Spleen (tissue), 7 donors: Measurements from ENCODE around the gene REC114.

Experiments
- POLR2A ChIP-seq, 3 donors: fragments of 450-650 bp; IDR thresholded peaks; one replicate each; pipeline ENCODE4 v1.5.1; 2017; ENCODE audit warnings: antibody characterized with exemption in 3 of 3, mild to moderate bottlenecking in 1 of 3
- TF ChIP-seq, protein P1 (sequence below), 11 experiments: fragments of 200-600 bp in 7 of 11; fragments of 450-650 bp in 4 of 11; sonication (generic) in 4 of 11; IDR thresholded peaks in 8 of 11; conservative IDR thresholded peaks in 3 of 11; 1 replicate in 7 of 11; 2 replicates in 4 of 11; pipeline versions ENCODE4 v1.4.0 to v1.8.0; 2016 to 2021; ENCODE audit warnings: antibody characterized with exemption in 11 of 11, inconsistent platforms in 4 of 11, mild to moderate bottlenecking in 1 of 11
- donor health status: DM: no; HTN: no; CAD: no; lungs with moderate emphysema.
- donor health status: DM: no; HTN: no; CAD: no.
- donor health status: DM: no; HTN: no; CAD: no.

GRCh38 chr15:73485372-73485771, 42.4 kb downstream of the REC114 start:
- TF ChIP-seq, protein P1, sequence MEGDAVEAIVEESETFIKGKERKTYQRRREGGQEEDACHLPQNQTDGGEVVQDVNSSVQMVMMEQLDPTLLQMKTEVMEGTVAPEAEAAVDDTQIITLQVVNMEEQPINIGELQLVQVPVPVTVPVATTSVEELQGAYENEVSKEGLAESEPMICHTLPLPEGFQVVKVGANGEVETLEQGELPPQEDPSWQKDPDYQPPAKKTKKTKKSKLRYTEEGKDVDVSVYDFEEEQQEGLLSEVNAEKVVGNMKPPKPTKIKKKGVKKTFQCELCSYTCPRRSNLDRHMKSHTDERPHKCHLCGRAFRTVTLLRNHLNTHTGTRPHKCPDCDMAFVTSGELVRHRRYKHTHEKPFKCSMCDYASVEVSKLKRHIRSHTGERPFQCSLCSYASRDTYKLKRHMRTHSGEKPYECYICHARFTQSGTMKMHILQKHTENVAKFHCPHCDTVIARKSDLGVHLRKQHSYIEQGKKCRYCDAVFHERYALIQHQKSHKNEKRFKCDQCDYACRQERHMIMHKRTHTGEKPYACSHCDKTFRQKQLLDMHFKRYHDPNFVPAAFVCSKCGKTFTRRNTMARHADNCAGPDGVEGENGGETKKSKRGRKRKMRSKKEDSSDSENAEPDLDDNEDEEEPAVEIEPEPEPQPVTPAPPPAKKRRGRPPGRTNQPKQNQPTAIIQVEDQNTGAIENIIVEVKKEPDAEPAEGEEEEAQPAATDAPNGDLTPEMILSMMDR (IDR thresholded peaks at IDR 0.05 in 8 of 11, conservative IDR thresholded peaks at IDR 0.05 in 3 of 11), result no peak
- TF ChIP-seq POLR2A (IDR thresholded peaks at IDR 0.05), result no peak
